ENCODE data around the gene SIGLEC8.

Gene SIGLEC8

GRCh38 chr19:51407511-51408131 is 50.6 kb downstream of the SIGLEC8 start:
- DNase-seq (ENCODE audit: low read depth in 1 of 2, low spot score in 1 of 2) = no peak

- DNase-seq (ENCODE audit: low read depth in 1 of 2, low spot score in 1 of 2) = no peak
Measured at GRCh38 chr19:51402117-51402516, 56.1 kb downstream of the SIGLEC8 start.

All from stimulated activated CD4-positive, alpha-beta T cell treated with anti-CD3 and anti-CD28 coated beads, Interleukin-15, amount 100 ng/mL, for 1 hour (primary cell).